GM12872 (cell line): ENCODE measurements around the gene FBXO39.

Experiments
- TF ChIP-seq, protein P1 (sequence below): IDR thresholded peaks from 3 replicates; pipeline ENCODE4 v1.5.1; 2011; ENCODE audit warnings: low read depth, mild to moderate bottlenecking, low read length, moderate library complexity; ENCODE audit not compliant: insufficient read depth

FBXO39 gene

GRCh38 chr17:6811510-6811909 lies 35.5 kb downstream of the FBXO39 start:
- TF ChIP-seq, protein P1, sequence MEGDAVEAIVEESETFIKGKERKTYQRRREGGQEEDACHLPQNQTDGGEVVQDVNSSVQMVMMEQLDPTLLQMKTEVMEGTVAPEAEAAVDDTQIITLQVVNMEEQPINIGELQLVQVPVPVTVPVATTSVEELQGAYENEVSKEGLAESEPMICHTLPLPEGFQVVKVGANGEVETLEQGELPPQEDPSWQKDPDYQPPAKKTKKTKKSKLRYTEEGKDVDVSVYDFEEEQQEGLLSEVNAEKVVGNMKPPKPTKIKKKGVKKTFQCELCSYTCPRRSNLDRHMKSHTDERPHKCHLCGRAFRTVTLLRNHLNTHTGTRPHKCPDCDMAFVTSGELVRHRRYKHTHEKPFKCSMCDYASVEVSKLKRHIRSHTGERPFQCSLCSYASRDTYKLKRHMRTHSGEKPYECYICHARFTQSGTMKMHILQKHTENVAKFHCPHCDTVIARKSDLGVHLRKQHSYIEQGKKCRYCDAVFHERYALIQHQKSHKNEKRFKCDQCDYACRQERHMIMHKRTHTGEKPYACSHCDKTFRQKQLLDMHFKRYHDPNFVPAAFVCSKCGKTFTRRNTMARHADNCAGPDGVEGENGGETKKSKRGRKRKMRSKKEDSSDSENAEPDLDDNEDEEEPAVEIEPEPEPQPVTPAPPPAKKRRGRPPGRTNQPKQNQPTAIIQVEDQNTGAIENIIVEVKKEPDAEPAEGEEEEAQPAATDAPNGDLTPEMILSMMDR, result no peak

GRCh38 chr17:6812295-6812694 lies 36.3 kb downstream of the FBXO39 start:
- TF ChIP-seq, protein P1, result no peak

DNA sequence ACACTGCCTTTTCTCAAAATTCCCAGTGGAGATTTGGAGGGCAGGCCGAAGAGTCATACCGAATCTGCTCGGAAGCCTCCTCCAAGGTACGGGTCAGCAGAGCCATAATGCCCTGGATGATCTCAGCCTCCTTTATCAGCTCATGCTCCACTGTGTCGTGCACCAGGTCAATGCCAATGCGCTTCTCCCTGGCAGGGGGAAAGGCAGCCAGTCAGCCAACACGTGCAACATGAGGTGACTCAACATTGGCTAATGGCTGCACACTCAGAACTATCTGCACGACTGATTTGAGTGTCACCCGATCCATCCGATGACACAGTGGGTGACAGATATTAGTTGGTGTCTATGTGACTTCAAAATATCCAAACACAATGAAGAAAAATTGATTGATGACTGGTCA lies 39.8 kb downstream of the FBXO39 start:
- TF ChIP-seq, protein P1, result no peak

DNA sequence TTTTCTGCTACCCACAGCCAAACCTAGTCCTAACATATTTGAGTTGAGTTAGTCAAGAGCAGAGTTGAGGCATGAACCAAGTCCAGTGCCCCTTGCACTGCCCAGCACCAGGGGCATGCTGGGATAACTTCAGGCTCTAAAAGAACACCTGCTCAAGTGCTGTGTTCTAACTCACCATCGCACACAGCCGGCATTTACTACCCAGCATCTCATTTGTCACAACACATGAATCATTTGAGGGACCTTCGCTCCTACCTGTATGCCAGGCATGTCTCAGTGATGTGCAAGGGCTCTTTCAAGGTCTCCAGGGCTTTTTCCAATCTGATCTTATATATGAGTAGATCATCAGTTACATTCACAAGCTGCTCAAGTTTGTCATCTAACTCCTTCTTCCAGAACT lies 42.9 kb downstream of the FBXO39 start:
- TF ChIP-seq, protein P1, result no peak

- TF ChIP-seq, protein P1, result no peak
These were observed 47.0 kb downstream of the FBXO39 start for GRCh38 chr17:6823011-6823442.

GRCh38 chr17:6830383-6830986 lies 54.5 kb downstream of the FBXO39 start:
- TF ChIP-seq, protein P1, result no peak

GRCh38 chr17:6831661-6832263 lies 55.7 kb downstream of the FBXO39 start, which contains the start of gene TEKT1:
Gene TEKT1, minus strand, starts transcription at chr17:6831729. Its CDS starts 1,353 bp downstream, at chr17:6830376.
- TF ChIP-seq, protein P1, result no peak
